ENCODE measurements around the gene CDH3.
"Not testable (repeated sequence)": the region's sequence is repeated elsewhere in the genome, so short reads cannot be mapped to it uniquely, and the experiment has no call there.

The CDH3 gene

GRCh38 chr16:68707340-68708152 is 62.4 kb downstream of the CDH3 start:
- DNase-seq (ENCODE audit: low read depth), result no peak

GRCh38 chr16:68710211-68710610 is 65.1 kb downstream of the CDH3 start:
- DNase-seq (ENCODE audit: low read depth), result no peak

GRCh38 chr16:68711421-68712139 is 66.5 kb downstream of the CDH3 start:
- DNase-seq (ENCODE audit: low read depth), result no peak

GRCh38 chr16:68713361-68713760 is 68.3 kb downstream of the CDH3 start:
- no peak for DNase-seq (ENCODE audit: low read depth)

- no peak for DNase-seq (ENCODE audit: low read depth)
Measured at GRCh38 chr16:68715471-68715870, 70.4 kb downstream of the CDH3 start.

- not testable (repeated sequence) for DNase-seq (ENCODE audit: low read depth)
Measured at GRCh38 chr16:68716516-68716915, 71.4 kb downstream of the CDH3 start.

GRCh38 chr16:68717684-68718083 is 72.6 kb downstream of the CDH3 start:
- DNase-seq (ENCODE audit: low read depth), result no peak

- DNase-seq (ENCODE audit: low read depth), result no peak
Measured at GRCh38 chr16:68718590-68718989, 73.5 kb downstream of the CDH3 start.

- DNase-seq (ENCODE audit: low read depth), result no peak
Measured at GRCh38 chr16:68719993-68720489, 74.9 kb downstream of the CDH3 start.

- DNase-seq (ENCODE audit: low read depth), result no peak
Measured at GRCh38 chr16:68722119-68723024, 77.3 kb downstream of the CDH3 start.

GRCh38 chr16:68724797-68725196 is 79.7 kb downstream of the CDH3 start:
- no peak for DNase-seq (ENCODE audit: low read depth)

- no peak for DNase-seq (ENCODE audit: low read depth)
Measured at GRCh38 chr16:68728523-68728922, 83.4 kb downstream of the CDH3 start.

- DNase-seq (ENCODE audit: low read depth), result no peak
Measured at GRCh38 chr16:68731637-68732036, 86.5 kb downstream of the CDH3 start.

- DNase-seq (ENCODE audit: low read depth), result no peak
Measured at GRCh38 chr16:68732042-68732680, 87.1 kb downstream of the CDH3 start.

- no peak for DNase-seq (ENCODE audit: low read depth)
Measured at GRCh38 chr16:68732741-68733399, 87.8 kb downstream of the CDH3 start.

- no peak for DNase-seq (ENCODE audit: low read depth)
Measured at GRCh38 chr16:68733570-68733969, 88.5 kb downstream of the CDH3 start.

- no peak for DNase-seq (ENCODE audit: low read depth)
Measured at GRCh38 chr16:68734782-68735181, 89.7 kb downstream of the CDH3 start.

- DNase-seq (ENCODE audit: low read depth), result no peak
Measured at GRCh38 chr16:68736561-68736960, 91.5 kb downstream of the CDH3 start.

- no peak for DNase-seq (ENCODE audit: low read depth)
Measured at GRCh38 chr16:68737046-68737729, 92.1 kb downstream of the CDH3 start, which contains the start of gene CDH1. CDH1 (plus strand) TSS chr16:68737292; CDS start chr16:68737416, 124 bp downstream.
